Effector memory CD8-positive, alpha-beta T cell (primary cell): ENCODE results near the gene PUSL1.
A peak's percentile ranks its signal among the peaks of the same experiment; 100 is the strongest.

Experiments used
- ATAC-seq: fragments of 150-1000 bp; cut with Tn5 transposase; replicated peaks from 2 replicates; pipeline ENCODE4 v1.10.0; 2021; ENCODE audit warnings: mild to moderate bottlenecking, moderate library complexity
- DNase-seq, 3 experiments: peaks; one replicate each; pipeline ENCODE4 v3.0.0; 2021
- H3K27ac Mint-ChIP-seq, 2 donors: one replicate each; pipeline ENCODE4 v1.8.0; 2022; ENCODE audit warnings: mild to moderate bottlenecking in 2 of 2, mixed read lengths in 2 of 2, moderate library complexity in 2 of 2
- H3K27me3 Mint-ChIP-seq, 2 donors: one replicate each; pipeline ENCODE4 v1.8.0; 2022; ENCODE audit warnings: mixed read lengths in 2 of 2
- H3K36me3 Mint-ChIP-seq: one replicate; pipeline ENCODE4 v1.8.0; 2022; ENCODE audit warnings: mild to moderate bottlenecking, moderate library complexity, mixed read lengths; ENCODE audit not compliant: insufficient read depth
- H3K4me1 Mint-ChIP-seq, 2 donors: one replicate each; pipeline ENCODE4 v1.8.0; 2022; ENCODE audit warnings: low read depth in 2 of 2, mixed read lengths in 2 of 2
- H3K4me3 Mint-ChIP-seq, 2 donors: one replicate each; pipeline ENCODE4 v1.8.0; 2022; ENCODE audit warnings: mild to moderate bottlenecking in 2 of 2, mixed read lengths in 2 of 2, moderate library complexity in 2 of 2
- H3K9me3 Mint-ChIP-seq, 2 donors: one replicate each; pipeline ENCODE4 v1.8.0; 2022; ENCODE audit warnings: mixed read lengths in 2 of 2

PUSL1 gene

GRCh38 chr1:1359308-1359663 is 50.9 kb downstream of the PUSL1 start:
- Mint-ChIP-seq H3K4me1 (peaks cover 0 to 8% of the 10 kb centered on the region in 2 donors), H3K4me3 (no peak overlapping the region), H3K27me3 (peaks cover 20 to 43% of the 10 kb centered on the region in 2 donors), H3K27ac (no peak overlapping the region), H3K9me3 (no peaks in the 10 kb centered on the region), H3K36me3 (peaks cover 2% of the 10 kb centered on the region)
- ATAC-seq (peak; percentile 42), DNase-seq (no peak)

DNA sequence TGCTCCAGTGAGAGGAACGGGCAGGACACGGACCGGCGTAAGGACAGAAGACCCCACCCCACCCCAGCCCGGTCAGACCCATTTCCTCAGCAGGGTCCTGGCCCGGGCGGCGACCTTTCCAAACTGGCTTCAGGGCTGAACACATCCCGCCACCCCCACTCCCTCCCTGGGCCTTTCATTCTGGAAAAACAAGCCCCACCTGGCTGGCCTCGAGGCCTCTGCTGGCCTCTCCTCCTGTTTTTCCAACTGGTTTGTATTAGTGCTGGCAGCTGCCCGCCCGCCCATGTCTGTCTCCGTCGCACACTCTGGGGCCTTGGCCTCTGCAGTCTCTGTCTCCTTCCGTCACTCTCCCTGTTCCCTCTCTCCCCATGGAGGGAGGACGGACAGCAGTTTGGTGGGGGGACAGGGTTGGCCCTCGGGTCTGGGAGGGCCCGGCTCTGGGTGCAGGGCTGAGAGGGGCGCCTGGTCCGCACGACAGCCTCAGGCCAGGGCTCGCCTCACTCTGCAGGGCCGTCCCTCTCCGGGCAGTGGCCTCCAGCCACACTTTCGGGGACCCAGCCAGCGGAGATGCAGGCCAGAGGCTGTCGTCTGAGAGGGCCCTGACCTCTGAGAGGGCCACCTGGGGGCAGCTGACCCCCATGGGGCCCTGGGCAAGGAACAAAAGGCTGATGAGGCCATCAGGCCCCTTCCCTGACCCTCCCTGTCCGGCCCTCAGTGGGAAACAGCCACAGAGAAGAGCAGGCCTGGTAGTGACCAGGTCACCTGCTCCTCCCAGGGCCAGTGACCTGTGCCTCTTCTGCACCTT is 51.5 kb downstream of the PUSL1 start:
- Mint-ChIP-seq H3K4me3 (no peak overlapping the region), H3K27ac (no peak overlapping the region), H3K4me1 (peaks cover 0 to 8% of the 10 kb centered on the region in 2 donors), H3K9me3 (no peaks in the 10 kb centered on the region), H3K36me3 (no peaks in the 10 kb centered on the region), H3K27me3 (peaks cover 20 to 41% of the 10 kb centered on the region in 2 donors)
- DNase-seq (no peak), ATAC-seq (no peak)

DNA sequence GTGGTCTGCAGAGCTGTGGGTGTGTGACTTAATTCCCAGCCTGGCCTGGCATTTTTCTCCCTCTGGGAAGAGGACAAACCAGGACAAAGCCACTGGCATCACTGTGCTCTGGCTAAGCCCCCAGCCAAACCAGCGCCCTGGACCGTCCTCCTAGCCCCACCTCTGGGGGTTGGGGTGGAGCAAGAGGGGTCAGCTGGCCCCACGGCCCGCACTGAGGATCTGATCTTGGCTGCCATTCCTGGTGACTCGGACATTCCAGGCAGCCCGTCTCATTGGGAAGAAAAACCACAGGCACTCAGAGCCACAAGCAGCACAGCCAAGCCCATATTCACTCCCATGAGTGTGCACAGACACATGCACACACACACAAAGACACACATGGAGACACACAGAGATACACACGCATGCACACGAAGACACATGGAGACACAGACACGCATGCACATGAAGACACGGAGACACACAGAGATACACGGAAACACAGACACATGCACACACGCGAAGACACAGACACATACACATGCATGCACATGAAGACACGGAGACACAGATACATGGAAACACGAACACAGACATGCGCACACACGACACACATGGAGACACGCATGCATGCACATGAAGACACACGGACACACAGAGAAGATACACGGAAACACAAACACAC is 52.2 kb downstream of the PUSL1 start:
- Mint-ChIP-seq H3K36me3 (no peaks in the 10 kb centered on the region), H3K4me1 (peaks cover 0 to 8% of the 10 kb centered on the region in 2 donors), H3K4me3 (no peak overlapping the region), H3K27me3 (peaks cover 20 to 41% of the 10 kb centered on the region in 2 donors), H3K27ac (no peak overlapping the region), H3K9me3 (no peaks in the 10 kb centered on the region)
- DNase-seq (no peak), ATAC-seq (no peak)
